ENCODE data around the gene HS3ST5.

GRCh38 chr6:114304304-114304887 is 38.4 kb downstream of the HS3ST5 start:
- TF ChIP-seq CTCF (IDR thresholded peaks at IDR 0.05) (no peak), POLR2A (IDR thresholded peaks at IDR 0.05) (no peak)
